ENCODE measurements around the gene GNAQ.
"Not testable (repeated sequence)": the region's sequence is repeated elsewhere in the genome, so short reads cannot be mapped to it uniquely, and the experiment has no call there.

Gene GNAQ

GRCh38 chr9:78031444-78031892 lies at the start of gene GNAQ:
GNAQ (minus strand) TSS chr9:78031811; CDS start chr9:78031235, 576 bp downstream.
- no peak for DNase-seq

- no peak for DNase-seq
These were observed 43.0 kb upstream of the GNAQ start for GRCh38 chr9:78074385-78075291.

GRCh38 chr9:78073722-78074121 lies 42.1 kb upstream of the GNAQ start:
- no peak for DNase-seq

- DNase-seq = no peak
These were observed 41.1 kb upstream of the GNAQ start for GRCh38 chr9:78072586-78073199.

- no peak for DNase-seq
These were observed 38.9 kb upstream of the GNAQ start for GRCh38 chr9:78070521-78070920.

GRCh38 chr9:78064075-78064474 lies 32.5 kb upstream of the GNAQ start:
- no peak for DNase-seq

GRCh38 chr9:78062710-78063109 lies 31.1 kb upstream of the GNAQ start:
- DNase-seq = no peak

- not testable (repeated sequence) for DNase-seq
These were observed 22.6 kb upstream of the GNAQ start for GRCh38 chr9:78054218-78054617.

GRCh38 chr9:78053627-78054026 lies 22.0 kb upstream of the GNAQ start:
- DNase-seq = no peak

GRCh38 chr9:78050421-78050820 lies 18.8 kb upstream of the GNAQ start:
- no peak for DNase-seq

GRCh38 chr9:78049484-78049883 lies 17.9 kb upstream of the GNAQ start:
- DNase-seq = no peak

GRCh38 chr9:78047106-78047505 lies 15.5 kb upstream of the GNAQ start:
- DNase-seq = no peak

- no peak for DNase-seq
These were observed 14.5 kb upstream of the GNAQ start for GRCh38 chr9:78046112-78046511.

- no peak for DNase-seq
These were observed 13.3 kb upstream of the GNAQ start for GRCh38 chr9:78044886-78045285.

GRCh38 chr9:78044189-78044588 lies 12.6 kb upstream of the GNAQ start:
- peak; percentile 72 for DNase-seq

GRCh38 chr9:78041971-78042370 lies 10.4 kb upstream of the GNAQ start:
- no peak for DNase-seq

GRCh38 chr9:78040726-78041125 lies 9.1 kb upstream of the GNAQ start:
- DNase-seq = no peak

- no peak for DNase-seq
These were observed 7.1 kb upstream of the GNAQ start for GRCh38 chr9:78038620-78039300.

- peak; percentile 92 for DNase-seq
These were observed 3.9 kb upstream of the GNAQ start for GRCh38 chr9:78035383-78035993.

GRCh38 chr9:78033870-78034269 lies 2.3 kb upstream of the GNAQ start:
- peak; percentile 49 for DNase-seq

GRCh38 chr9:78032730-78033457 lies 1.3 kb upstream of the GNAQ start:
- peak; percentile 34 for DNase-seq

Data from NCI-H510A treated with DMSO at 0.1 percent for 48 hours (cell line).